GM18867 (cell line): Measurements from ENCODE around the gene CDKAL1.
A peak's percentile ranks its signal among the peaks of the same experiment; 100 is the strongest.

ENCODE experiments used
- ATAC-seq: cut with Tn5 transposase; IDR thresholded peaks from one replicate; pipeline ENCODE4 v1.9.1; 2021; ENCODE audit warnings: mild to moderate bottlenecking, moderate library complexity; ENCODE audit not compliant: unreplicated experiment

Gene CDKAL1

GRCh38 chr6:20670750-20671149 lies 136.5 kb downstream of the CDKAL1 start:
- ATAC-seq, result no peak

- no peak for ATAC-seq
Measured at GRCh38 chr6:20672038-20672437, 137.8 kb downstream of the CDKAL1 start.

- no peak for ATAC-seq
Measured at GRCh38 chr6:20673458-20673857, 139.2 kb downstream of the CDKAL1 start.

DNA sequence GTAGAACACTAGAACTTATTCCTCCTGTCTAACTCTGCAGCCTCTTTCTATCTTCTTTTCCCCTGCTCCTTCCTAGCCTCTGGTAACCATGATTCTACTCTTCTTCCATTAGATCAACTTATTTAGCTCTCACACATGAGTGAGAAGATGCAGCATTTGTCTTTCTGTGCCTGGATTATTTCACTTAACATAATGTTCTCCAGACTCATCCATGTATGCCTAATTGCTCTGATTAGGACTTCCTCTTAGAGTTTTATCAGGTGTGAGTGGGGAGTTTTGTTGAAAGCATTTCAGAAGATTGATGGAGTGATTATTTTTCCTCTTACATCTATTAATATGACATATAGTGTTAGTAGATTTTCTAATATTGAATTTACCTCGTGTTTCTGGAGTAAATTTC lies 140.4 kb downstream of the CDKAL1 start:
- no peak for ATAC-seq

- ATAC-seq, result no peak
Measured at GRCh38 chr6:20678831-20679352, 144.6 kb downstream of the CDKAL1 start.

DNA sequence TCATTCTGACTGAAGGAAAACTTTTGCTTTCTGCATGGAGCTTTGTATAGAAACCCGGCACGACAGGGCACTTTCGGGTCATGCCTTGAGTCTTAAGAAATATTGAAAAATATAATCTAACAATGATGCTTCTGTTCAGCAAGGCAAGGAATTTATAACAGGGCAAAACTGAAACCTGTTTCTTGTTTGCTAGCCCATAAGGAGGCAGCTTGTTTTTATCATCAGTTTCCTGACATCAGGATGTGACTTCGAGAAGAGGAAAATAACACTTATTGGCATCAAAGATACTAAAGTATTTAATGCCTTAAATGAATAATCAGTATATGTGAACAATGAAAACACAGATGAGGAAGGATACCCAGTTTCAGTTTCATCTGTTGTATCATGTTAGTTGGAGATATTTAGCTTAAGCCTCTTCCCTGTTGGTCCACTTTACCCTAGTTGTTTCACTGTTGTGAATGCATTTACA lies 146.5 kb downstream of the CDKAL1 start:
- ATAC-seq, result peak; percentile 70

DNA sequence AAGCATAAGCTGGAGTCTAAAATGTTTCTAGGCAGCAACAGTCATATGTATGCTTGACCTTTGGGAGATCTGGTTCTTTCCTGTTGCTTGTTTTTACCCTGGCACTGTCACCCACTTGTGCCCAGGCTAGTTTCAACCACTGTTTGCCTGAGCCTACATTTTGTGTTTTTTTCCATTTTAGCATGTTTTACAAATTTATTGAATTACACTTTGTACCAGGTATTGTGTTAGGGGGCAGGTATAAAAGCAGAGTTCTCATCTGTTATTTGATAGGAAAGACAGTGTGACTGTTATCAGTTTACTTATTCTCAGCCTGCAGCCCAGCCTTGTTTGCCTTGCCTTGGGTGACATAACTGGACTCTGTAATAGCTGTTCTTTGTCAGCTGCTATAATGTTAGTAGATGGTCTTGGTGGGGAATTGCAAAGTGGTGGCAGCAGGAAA lies 147.0 kb downstream of the CDKAL1 start:
- peak; percentile 20 for ATAC-seq

- ATAC-seq, result no peak
Measured at GRCh38 chr6:20684474-20684873, 150.2 kb downstream of the CDKAL1 start.

DNA sequence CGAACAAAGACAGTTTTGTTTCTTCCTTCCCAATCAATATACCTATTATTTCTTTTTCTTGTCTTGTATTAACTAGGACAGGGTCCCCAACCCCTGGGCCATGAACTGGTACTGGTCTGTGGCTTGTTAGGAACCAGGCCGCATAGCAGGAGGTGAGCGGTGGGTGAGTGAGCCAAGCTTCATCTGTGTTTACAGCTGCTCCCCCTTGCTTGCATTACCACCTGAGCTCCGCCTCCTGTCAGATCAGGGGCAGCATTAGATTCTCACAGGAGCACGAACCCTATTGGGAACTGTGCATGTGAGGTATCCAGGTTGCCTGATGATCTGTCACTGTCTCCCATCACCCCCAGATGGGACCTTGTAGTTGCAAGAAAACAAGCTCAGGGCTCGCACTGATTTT lies 151.9 kb downstream of the CDKAL1 start:
- ATAC-seq, result no peak

GRCh38 chr6:20687494-20687893 lies 153.2 kb downstream of the CDKAL1 start:
- ATAC-seq, result no peak

- ATAC-seq, result peak; percentile 99
Measured at GRCh38 chr6:20688710-20689500, 154.6 kb downstream of the CDKAL1 start.

GRCh38 chr6:20691185-20691584 lies 156.9 kb downstream of the CDKAL1 start:
- no peak for ATAC-seq

DNA sequence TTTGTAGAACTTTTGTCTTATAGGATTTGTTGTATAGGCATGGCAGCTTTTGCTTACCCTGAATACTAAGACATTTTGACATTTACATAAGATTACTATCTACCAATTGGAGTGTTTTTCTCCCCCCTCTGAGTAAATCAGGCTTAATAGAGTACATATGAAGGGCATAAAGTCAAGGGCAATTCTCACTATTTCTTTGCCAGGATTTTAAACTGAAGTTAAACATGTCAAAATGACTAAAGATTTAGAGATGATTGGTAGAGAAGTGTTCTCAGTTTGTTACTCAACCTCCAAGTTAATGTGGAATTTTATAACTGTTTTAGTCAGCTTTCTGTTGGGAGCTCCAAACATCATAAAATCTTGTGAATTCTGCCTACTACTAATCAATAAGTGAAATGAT lies 157.8 kb downstream of the CDKAL1 start:
- no peak for ATAC-seq

DNA sequence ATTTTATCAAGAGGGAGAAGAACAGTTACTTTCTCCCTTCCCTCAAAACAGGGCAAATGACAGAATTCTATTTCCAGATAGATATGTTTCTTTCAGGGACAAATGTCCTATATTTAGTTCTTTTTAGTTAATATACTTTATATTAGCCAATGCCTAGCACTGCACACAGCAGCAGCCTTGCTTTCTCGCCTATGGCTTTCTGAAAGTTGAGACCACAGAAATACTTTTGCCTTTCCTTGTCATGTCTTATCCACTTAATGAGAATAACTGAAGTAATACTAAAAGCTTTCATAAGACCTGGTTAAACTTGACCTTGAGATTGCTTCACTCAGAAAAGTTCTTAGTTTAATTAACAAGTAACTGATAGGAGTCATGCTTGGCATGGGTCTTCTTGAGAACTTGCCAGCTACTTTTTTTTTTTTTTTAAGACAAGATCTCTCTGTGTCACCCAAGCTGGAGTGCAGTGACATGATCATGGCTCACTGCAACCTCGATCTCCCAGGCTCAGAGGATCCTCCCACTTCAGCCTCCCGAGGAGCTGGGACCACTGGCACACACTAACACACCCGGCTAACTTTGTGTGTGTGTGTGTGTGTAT lies 159.3 kb downstream of the CDKAL1 start:
- ATAC-seq, result no peak

GRCh38 chr6:20696676-20697075 lies 162.4 kb downstream of the CDKAL1 start:
- ATAC-seq, result no peak

- no peak for ATAC-seq
Measured at GRCh38 chr6:20698675-20699074, 164.4 kb downstream of the CDKAL1 start.

- no peak for ATAC-seq
Measured at GRCh38 chr6:20699402-20699801, 165.1 kb downstream of the CDKAL1 start.

DNA sequence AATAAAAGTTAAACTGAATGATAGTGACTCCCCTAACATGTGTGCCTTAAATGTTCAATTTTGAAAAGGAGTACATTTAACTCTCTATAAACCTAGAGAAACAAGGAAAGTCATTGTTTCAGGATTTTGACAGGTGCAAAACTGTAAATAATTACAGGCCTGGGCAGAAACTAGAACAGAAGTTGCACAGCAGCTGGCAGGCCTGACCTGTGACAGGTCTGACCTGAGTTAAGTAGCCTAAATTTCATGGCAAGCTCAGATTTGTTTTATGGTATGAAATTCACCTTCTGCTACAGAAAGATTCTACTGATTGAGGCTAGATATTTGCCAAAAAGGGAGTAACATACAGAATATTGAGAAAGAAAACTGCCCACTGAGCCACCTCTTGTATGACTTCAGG lies 166.1 kb downstream of the CDKAL1 start:
- no peak for ATAC-seq

DNA sequence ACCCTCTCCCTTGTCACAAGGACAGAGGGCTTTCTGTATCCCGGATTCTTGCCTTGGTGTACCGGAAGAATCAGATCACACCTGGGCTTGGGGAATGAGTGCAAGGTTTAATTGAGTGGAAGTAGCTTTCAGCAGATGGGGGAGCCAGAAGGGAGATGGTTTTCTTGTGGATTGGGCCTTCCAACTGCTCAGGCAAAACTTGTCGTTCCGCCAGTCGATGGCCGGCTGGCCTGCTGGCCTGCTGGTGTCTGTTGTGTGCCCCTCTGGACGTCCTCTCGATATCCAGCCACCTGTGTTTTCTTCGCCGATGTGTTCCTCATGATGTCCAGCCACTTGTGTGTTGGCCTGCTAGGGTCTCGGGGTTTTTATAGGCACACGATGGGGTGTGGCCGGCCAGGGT lies 168.1 kb downstream of the CDKAL1 start:
- ATAC-seq, result no peak

- no peak for ATAC-seq
Measured at GRCh38 chr6:20703049-20703448, 168.8 kb downstream of the CDKAL1 start.

DNA sequence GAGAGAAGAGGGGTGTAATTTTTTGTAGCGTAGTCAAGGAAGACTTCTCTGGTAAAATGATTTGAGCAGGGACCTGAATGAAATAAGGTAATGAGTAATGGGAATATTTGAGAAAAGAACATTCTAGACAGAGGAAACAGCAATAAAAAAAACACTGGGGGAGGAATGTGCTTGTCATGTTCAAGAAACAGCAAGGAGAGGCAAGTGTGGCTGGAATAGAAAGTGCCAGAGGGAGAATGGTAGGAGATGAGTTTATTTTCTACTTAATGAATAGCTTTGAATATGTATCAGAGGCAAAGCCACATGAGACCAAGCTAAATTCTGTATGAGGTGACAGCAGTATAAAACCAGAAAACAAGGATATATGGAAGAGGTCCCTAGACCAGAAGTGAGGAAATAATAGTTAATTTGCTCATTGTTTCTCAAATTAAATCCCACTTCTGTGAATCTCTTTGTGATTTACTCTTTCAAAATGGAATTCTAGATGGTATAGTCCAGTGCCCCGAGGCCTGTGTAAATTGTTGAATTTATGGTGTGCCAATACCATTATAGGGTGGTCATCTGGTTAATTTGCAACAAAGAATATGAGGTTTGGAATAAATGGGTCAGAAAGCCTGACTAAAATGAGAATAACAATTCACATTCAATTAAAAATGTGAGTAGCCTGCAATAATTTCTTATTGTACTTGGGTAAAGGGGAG lies 170.2 kb downstream of the CDKAL1 start:
- no peak for ATAC-seq

DNA sequence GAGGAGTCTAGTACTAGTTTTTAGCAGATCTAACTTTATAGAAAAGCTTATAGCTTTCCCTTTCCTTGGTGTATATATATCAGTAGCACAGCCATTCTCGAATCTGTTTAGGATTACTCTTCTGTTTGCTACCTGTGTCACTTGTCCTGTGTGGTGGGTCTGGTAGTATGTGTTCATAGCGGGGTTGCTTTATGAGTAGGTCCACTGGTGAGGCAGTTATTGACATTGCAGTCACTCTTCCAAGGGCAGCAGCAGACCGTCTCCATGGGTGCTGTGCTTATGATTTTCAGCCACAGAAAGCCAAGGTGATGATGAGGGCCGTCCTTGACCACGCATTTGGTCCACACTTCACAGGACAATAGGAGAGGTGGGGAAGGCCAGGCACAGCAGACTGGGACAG lies 171.5 kb downstream of the CDKAL1 start:
- ATAC-seq, result no peak
